ENCODE results near the gene ZEB1.

DNA sequence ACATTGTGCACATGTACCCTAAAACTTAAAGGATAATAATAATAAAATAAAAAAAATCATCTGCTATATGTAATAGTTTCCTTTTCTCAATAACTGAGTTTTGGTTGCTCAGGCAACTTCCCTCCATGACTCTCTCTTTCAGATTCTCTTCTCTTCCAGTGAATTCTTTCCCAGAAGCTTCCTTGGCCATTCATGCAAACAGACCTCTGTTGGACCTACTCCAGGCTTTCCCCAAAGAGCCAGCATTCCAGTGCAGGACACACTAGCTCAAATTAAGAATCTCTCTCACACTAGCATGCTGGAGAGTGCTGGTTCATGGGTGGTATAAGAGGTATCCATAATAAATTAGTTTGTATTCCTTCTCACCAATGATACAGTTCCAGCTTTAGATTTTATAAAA lies 31.0 kb upstream of the ZEB1 start:
- no peak for TF ChIP-seq CTCF (IDR thresholded peaks at IDR 0.05 in 2 of 3, conservative IDR thresholded peaks at IDR 0.05 in 1 of 3; ENCODE audit: control insufficient read depth in 2 of 3, extremely low read depth in 1 of 3, insufficient read depth in 1 of 3, low read depth in 3 of 3, low read length in 3 of 3)
- TF ChIP-seq NR2C2 (IDR thresholded peaks at IDR 0.05; ENCODE audit: borderline replicate concordance, control insufficient read depth, insufficient read length, low read depth): no peak
- no peak for TF ChIP-seq RFX5 (IDR thresholded peaks at IDR 0.05; ENCODE audit: low read depth, low read length)
- TF ChIP-seq ELK1 (IDR thresholded peaks at IDR 0.05; ENCODE audit: low read depth, low read length): no peak
- TF ChIP-seq SPI1 (IDR thresholded peaks at IDR 0.05; ENCODE audit: borderline replicate concordance, insufficient read depth, low read depth, low read length): no peak
- no peak for TF ChIP-seq BCL11A (IDR thresholded peaks at IDR 0.05; ENCODE audit: low read depth, low read length)
- TF ChIP-seq SUZ12 (IDR thresholded peaks at IDR 0.05; ENCODE audit: unreplicated experiment): no peak
- no peak for TF ChIP-seq MAX (IDR thresholded peaks at IDR 0.05; ENCODE audit: low read depth, low read length)
- no peak for TF ChIP-seq STAT1 (conservative IDR thresholded peaks at IDR 0.05)
- TF ChIP-seq CHD4 (IDR thresholded peaks at IDR 0.05): no peak
